Stimulated activated CD4-positive, alpha-beta T cell treated with anti-CD3 and anti-CD28 coated beads, Interleukin-12 subunit alpha, Interleukin-12 subunit beta, amount 100 ng/mL, for 24 hours (primary cell): ENCODE results near the gene MYO1C.

ENCODE experiments used
- DNase-seq, 2 experiments: peaks; one replicate each; pipeline ENCODE4 v3.0.0-alpha.2; 2020; ENCODE audit warnings: low read depth in 2 of 2

Gene MYO1C

DNA sequence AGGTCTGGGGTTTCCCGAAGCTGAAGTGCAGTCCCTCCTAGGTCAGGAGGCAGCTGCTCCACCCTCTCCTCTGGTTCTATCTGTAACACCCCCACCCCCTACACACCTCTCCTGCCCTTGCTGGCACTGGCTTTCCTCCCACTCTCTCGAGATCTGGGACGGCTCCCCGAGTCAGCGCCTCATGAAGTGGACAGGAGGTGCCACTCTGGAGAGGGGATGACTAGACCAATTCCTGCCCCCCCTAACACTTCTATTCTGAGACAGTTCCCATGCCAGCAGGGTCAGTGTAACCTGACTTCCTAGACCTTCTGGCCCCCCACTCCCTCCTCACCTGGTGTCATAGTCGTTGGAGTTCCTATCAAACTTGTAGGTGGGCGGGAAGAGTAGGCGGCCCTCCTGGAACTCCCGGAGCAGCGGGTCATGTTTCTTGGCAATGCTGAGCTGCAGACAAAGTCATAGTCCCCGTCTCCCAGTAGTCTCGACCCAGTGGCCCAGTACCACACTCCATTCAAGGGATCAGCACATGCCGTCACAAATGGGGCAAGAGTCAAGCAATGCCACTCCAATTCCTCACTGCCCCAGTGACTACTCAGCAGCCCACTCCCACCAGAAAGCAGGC, 14.3 kb upstream of the MYO1C start:
- DNase-seq: no peak

DNA sequence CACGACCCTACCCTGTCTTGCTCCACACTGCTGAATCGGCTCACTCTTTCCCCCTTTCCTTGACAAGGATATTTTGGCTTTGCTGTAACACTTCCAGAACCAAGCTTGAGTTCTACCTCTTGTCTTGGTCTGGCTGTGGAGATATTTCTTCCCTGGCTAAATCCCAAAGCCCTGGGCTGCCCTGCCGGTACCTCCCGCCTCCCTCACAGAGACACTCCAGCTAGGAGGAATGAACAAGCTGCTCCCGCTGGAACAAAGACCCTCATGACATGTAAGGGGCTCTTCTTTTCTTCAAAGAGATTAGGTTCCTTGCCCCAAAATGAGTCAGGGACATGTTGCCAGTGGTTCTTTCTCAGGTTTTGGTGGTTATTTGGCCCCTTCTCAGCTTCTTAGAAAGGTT, 13.1 kb upstream of the MYO1C start:
- no peak for DNase-seq

GRCh38 chr17:1504866-1505265, 12.4 kb upstream of the MYO1C start:
- no peak for DNase-seq

DNA sequence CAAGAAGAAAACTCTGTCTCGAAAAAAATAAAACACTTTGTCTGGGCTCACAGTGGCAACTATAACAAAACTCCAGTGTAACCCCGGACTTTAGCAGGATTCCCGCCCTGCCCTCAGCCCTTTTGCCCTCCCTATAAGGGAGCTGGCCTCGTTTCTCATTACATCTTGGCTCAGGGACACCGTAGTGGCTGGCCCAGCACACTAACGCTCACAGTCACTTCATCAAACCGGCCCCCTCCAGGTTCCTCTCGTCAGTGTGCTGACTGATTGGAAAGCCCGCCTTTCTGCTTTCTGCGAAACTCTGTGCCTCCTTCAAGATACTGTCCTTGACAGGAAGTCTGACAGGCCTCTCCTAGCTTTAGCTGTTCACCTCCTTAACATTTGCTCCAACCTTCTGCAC, 11.2 kb upstream of the MYO1C start:
- DNase-seq: no peak

DNA sequence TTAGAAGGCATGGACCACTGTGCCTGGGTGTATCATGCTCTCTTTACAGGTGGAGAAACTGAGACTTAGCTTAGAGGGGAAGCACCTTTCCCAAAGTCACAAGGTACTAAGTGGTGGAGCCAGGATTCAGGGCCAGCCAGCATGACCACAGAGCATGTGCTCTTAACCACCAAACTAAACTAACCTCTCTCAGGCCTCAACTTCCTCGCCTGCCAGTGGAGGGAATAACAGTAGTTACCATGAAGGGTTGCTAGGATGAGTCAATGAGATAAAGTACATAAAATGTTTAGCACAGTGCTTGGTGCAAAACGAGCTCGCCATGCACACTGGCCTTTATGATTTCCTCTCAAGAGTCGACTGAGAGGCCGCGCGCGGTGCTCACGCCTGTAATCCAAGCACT, 6.4 kb upstream of the MYO1C start:
- no peak for DNase-seq

- no peak for DNase-seq
Measured at GRCh38 chr17:1498233-1498632, 5.7 kb upstream of the MYO1C start.

DNA sequence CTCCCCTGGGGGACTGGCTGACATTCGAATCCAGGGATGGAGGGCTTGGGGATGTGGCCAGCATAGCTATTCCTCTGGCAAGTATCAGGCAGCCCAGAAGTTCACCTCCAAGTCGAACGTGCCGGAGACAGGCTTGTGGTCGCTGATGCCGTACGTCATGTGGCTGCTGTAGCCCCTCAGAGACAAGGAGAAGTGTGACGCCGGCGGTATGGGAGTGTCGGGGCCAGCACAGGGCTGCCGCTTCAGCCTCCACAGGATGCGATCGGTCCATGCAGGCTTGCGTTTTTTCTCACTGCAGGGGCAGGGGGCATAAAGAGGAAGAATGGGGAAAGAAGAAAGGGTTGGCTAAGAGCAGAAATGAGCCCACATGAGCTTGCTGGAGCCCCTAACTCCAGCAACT, 5.3 kb upstream of the MYO1C start:
- no peak for DNase-seq

DNA sequence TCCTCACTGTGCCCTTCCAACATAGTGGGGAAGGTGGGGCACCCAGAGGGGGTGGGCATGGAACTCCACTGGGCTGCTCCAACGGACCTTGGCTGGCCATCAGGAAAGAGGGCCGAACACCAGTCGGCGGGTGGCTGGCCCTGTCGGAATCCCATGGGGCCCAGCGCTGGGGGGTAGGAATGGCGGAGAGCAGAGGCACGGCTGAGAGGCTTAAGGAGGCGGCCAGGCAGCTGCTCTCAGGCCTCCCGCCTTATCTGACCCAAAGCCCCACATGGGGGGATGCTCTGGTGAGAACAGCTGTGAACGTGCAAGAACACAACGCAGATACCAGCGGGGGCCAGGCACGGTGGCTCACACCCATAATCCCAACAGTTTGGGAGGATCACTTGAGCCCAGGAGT, 4.4 kb upstream of the MYO1C start:
- DNase-seq: no peak

DNA sequence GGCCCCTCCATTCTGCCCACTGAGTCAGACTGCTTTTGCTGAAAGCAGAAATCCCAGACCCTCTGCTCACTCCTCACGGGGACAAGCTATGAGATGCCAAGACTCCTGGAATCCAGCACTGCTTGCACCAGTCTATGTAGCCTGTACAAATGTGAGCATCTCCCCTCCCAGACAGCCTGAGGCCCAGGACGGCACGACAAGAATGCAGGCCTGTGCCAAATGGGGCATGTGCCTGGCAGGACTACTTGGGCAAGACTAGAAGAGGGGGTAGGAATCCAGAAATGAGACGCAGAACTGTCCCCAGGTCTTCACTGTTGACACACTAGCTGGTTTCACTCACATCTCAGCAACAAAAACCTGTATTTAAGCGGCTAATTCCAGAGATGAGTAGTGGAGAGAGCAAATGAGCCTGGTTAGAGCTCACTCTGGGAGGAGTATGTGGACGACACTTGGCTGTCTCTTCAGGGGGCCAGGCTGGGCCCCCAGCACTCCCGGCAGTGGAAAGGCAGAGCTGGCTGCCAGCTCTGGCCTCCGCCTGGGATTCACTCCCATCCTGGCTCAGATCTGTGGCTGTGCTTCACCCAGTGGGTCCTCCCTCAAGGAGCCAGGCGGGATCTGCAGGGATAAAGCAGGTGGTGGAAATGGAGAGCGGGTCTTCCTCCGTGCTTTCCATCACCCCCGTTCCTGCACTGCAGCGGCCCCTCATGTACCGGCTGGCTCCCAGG, 2.9 kb upstream of the MYO1C start:
- no peak for DNase-seq

- DNase-seq: no peak
Measured at GRCh38 chr17:1494736-1495253, 2.3 kb upstream of the MYO1C start.

DNA sequence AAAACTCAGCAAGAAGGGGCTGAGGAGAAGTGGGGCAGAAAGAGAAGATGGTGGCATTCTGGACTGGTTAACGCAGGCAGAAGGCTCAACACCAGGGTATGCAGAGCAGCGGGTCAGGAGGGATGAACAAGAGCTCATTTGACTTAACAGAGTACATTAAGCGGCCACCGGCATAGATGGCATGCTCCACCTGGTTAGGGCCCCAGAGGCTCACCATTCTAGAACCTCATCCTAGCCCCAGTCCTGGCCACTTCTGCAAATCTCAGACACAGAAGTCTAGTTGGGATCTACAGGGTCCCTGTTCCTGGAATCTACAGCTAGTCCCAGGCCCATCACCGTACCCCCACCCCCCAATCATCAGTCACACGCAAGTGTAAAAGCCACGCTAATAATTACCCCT, 1.7 kb upstream of the MYO1C start:
- DNase-seq: no peak

DNA sequence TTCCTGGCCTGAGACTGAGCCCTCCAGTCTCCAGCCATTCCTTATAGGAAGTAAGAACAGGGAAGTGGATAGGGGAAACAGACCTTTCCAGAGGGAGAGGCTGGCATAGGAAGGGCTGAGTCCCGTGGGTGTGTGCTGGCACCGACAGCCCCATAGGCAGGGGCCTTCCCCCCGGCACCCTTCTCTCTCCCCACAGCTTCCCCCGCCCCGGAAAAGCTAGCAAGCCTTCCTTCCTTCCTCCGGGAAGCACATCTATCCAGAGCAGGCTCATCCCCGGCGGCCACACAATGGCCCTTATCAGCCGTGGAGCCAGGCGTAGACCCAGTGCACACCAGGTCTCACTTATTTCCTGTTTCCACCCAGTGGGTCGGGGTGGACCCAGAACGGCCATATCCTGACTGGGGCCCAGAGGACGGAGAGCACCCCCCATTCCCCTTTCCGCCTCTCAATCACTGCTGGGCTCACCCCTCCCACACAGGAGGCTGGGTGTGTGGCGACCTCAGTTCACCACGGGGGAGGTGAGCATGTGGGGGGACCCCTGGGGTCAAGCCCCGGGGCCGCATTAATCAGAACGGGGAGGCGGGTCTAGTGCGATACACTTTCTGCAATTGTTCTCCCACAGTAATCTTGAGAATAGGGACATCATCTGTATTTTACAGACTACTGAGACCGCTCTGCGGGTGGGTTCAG, 950 bp upstream of the MYO1C start:
- no peak for DNase-seq

- peak in 1 of 2 experiments; percentile 36 for DNase-seq
Measured at GRCh38 chr17:1491443-1492248, 840 bp downstream of the MYO1C start.

DNA sequence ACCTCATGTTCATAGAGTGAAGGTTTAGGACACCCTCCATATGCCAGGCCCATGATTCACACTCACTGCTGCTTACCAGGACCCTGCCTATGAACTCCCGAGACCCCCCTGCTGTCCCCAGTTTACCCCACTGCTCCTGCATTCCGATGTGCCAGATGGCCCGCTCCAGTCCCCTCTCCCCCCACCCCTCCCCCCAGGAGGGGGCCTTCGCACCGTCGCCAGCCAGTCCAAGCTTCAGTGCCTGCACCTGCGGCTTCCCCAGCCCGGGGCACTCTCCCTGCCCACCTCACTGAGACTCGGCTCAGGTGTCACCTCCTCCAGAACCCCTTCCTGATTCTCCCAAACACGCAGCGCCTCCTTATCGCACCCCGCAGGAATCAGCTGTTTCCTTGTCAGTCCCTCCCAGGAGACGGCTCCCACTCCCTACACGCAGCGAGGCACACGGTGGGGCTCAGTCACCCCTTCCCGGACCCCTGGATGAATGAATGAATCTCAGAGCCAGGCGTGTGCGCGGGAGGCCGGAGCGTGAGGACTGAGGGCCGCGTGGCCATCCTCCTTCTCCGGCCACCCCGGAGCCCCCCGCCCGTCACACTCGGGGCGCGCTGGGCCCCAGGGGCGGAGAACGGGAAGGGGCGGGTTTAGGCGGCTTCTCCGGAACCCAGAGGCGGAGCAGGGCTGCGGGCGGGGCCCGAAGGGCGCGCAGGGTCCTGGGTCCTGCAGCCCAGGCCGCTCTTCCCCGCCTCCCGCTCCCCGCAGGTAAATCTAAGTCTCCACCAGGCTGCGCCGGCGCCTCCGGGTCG, 1.6 kb downstream of the MYO1C start:
- peak in 1 of 2 experiments; percentile 69 for DNase-seq

DNA sequence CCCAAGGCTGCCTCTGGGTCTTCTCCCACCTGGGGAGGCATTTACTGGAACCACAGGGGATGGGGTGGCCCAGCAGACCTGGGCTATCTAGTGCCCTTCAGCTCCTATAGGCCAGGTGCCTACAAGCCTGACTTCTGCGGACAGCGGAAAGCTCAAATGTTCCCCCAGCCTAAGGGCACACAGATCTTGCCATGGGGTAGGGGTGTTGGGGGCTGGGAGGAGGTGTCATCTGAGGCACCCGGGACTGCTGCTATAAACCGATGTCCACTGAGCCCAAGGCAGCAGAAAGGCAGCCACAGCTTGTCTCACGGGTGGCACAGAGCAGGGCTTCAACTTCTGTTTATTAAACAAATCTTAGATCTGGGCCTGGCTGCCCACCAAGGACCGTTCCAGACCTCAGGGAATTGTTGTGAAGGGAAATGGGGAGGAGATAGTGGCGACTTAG, 3.6 kb downstream of the MYO1C start:
- DNase-seq: no peak

GRCh38 chr17:1487939-1488825, 4.3 kb downstream of the MYO1C start:
- peak in 1 of 2 experiments; percentile 62 for DNase-seq

DNA sequence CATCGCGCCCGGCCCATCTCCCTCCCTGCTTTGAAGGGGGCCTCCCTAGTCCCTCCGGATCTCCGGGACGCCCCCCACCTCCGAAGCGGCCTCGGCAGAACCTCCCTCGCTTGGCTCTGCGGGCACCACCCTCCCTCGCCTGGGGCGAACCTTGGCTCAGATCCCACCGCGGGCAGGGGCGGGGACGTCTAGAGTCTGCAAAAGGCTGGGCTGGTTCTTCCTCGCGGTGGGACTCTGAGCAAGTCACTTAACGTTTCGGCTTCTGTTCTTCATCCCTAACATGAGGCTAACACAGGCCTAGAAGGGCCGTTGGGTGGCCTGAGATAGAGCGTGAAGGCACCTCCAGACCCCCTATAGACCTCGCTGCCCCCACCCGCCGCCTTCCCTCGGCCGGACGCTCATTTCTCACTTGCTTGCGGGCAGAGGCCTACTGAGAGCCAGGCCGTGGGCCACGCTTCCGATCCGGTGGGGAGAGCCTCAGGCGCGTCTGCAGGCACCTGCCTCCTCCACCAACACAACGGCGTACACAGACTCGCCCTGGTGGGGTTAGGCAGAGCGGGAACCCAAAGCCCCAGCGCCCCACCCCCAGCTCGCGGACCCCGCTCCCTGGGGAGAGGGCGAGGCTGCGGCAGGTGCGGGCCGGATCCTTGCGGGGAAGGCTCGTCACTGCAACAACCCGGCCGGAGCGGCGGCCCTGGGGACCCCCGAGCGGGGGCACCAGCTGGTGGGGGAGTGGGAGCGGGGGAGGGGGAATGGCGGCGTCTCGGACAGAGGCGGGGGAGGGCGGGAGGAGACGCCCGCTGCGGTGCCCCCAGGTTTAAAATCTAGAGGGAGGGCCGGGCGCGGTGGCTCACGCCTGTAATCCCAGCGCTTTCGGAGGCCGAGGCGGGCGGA, 5.4 kb downstream of the MYO1C start:
- DNase-seq: peak; percentile 39 to 59

GRCh38 chr17:1485423-1486376, 6.8 kb downstream of the MYO1C start:
- peak in 1 of 2 experiments; percentile 61 for DNase-seq
